G401 (cell line): ENCODE results near the gene MTMR4. TPM values are rescaled to one million over a fixed set of nuclear protein-coding genes. Genes with fewer than 3 reads are reported as not detected.
"Not testable (repeated sequence)": the region's sequence is repeated elsewhere in the genome, so short reads cannot be mapped to it uniquely, and the experiment has no call there.

ENCODE experiments used
- DNase-seq: peaks from one replicate; pipeline ENCODE4 v3.0.0-alpha.2; 2015; ENCODE audit warnings: low spot score
- in situ Hi-C: cut with HindIII; loops from 2 replicates; pipeline ENCODE4 v1.10.0; 2016; ENCODE audit warnings: low sequenced_read_pairs, mixed read lengths
- total RNA-seq: library from RNA; depleted of rRNA; stranded (reverse); fragments of >200 nt; shearing (Covaris generic); gene quantifications from 2 replicates; pipeline ENCODE4 v1.2.3, GENCODE V29; 2014; rRNA removed

The MTMR4 gene
- 35.9 and 36.3 TPM in 2 replicates for total RNA-seq

DNA sequence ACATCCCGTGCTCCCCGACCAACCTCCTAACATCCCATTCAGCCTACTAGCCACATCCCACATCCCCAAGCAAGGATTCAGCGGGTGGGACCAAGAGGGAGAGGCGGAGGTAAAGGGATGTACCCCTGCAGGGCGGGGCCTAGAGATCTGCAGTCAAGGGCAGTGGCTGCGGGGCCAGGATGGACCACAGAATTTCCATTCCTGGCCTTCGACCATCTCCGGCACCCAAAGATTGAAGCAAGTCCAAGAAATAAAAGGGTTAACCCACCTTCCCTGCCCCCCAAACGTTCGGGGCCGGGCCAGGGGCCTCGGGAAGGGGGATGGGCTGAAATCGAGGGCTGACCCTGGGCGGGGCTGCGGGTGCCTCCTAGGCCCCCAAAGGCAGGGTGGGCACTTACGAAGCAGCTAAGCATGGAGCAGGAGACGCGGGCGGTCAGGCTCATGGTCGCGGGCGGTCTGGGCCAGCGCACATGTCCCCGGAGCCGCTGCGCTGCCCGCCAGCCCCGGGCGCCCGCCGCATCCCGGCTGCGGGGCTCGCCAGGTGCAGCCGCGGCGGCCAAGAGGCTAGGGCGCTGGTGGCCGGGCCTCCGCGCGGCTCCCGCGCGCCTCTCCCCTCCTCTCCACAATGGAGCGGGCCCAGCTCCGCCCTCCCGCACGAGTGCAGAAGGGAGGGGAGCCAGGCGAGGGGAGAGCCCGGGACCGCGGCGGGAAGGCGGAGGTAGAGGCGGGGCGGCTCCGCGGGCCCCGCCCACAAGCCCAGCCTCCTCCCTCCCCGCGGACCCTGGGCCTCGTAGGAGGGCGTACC is at the start of gene MTMR4:
Gene MTMR4, minus strand, starts transcription at position 674 of the 805 bp plus-strand sequence. Its CDS starts 231 bp downstream, at position 443.
- in situ Hi-C loops, result no loop called here

DNA sequence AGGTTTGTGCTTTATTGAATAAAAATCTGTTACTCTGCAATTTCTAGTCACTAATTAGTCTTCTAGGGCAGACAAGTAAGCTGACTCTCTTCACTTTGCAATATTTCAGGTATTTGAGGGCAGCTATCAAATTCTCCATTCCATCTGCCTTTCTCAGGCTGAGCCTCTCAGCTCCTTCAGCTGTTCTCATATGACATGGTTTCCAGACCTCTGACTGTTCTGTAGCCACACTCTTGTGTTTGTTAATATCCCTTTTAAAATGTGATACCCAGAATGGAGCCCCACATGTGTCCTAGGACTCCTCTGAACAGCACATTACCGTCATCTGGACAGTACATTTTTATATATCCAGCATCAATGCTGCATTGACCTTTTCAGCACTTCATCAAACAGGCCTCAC is 46.1 kb upstream of the MTMR4 start:
- DNase-seq, result no peak

More for the DNA sequence above, at the start of gene MTMR4:
- DNase-seq, result peak; percentile 89

DNA sequence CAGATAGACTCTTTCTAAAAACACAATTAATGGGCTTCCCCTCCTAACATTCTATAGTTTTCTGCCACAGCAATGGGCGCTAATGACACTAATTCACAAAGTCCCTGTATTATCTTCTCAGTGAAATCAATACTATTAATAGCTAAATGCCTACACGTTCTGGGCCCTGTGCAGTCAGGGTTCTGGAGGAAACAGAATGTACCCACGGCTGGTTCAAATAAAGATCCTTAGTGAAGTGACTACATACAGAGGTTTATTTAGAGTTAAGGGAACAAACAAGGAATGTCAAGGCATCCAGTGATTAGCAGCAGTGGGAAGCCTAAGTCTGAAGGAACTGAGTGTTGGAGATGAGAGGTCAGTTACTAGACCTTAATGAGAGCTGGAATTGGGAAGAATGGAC is 43.5 kb upstream of the MTMR4 start:
- in situ Hi-C loops, result no loop called here
- no peak for DNase-seq

More for the DNA sequence above, 46.1 kb upstream of the MTMR4 start:
- in situ Hi-C loops, result no loop called here

DNA sequence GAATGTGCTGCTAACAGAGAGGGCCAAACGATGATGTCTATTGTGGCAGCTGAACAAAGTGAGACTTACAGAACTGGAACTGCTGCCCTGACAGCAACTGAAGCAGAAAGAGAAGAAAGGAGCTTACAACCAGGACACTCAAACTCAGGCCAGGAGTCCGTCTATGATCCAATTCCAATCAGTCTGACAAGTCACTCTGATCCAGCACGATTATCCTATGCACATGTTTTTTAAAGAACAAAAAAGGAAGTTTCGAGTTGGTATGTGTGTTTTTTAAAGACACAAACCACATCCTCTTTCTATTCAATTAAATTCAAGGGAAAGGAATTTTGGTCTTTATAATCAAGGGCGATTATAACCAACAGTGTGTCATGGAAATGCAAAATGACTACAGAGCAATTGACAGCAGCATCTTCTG is 42.4 kb upstream of the MTMR4 start:
- no peak for DNase-seq
- in situ Hi-C loops, result no loop called here

DNA sequence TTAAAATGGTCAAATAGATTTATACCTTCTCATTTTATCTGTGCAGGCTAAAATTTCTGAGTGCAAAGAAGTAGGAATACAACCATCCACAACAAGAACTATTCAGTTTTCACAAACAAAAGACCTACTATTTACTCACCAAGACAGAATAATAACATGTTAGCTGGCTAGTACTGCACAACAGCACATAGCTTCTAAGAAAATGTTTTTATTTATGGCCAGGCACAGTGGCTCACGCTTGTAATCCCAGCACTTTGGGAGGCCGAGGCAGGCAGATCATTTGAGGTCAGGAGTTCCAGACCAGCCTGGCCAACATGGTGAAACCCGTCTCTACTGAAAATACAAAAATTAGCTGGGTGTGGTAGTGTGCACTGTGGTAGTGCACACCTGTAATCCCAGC is 40.7 kb upstream of the MTMR4 start:
- DNase-seq, in situ Hi-C loops: not testable (repeated sequence)

DNA sequence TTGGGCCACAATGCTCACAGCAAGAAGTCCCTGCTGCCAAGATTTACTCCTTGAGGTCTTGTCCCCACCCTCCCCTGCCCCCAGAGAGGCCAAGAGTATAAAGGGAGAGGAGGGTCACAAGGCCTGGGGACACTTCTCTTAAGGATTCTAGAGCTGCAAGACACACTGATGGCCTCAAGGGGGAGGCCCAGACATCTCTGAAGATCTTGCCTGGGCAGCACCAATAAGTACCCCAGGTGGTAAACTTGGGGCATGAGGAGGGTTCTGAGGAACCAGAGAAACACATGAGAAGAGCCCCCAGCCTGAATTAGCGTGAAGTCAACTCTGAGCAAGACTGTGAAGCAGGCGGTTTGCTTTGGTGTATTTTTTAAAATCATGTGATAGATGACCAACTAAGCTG is 26.8 kb upstream of the MTMR4 start:
- no peak for DNase-seq
- in situ Hi-C loops, result no loop called here

DNA sequence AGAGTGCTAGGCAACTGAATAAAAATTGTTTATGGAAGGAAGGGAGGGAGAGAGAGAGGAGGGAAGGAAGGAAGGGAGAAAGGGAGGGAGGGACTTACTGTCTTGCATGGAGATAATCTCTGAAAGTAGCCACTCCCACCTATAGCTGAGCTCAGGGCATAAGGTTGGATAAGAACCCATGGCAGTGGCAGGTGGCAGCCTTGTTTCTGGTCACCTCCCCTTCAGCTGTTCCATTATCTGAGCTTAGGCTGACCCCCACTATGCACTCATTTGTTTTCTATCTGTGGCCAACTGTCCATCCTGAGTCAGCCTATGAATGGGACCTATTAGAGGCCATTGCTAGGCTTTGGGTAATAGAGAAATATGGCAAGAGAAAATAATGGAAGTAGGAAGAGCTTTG is 25.3 kb upstream of the MTMR4 start:
- in situ Hi-C loops, result no loop called here
- peak; percentile 26 for DNase-seq

DNA sequence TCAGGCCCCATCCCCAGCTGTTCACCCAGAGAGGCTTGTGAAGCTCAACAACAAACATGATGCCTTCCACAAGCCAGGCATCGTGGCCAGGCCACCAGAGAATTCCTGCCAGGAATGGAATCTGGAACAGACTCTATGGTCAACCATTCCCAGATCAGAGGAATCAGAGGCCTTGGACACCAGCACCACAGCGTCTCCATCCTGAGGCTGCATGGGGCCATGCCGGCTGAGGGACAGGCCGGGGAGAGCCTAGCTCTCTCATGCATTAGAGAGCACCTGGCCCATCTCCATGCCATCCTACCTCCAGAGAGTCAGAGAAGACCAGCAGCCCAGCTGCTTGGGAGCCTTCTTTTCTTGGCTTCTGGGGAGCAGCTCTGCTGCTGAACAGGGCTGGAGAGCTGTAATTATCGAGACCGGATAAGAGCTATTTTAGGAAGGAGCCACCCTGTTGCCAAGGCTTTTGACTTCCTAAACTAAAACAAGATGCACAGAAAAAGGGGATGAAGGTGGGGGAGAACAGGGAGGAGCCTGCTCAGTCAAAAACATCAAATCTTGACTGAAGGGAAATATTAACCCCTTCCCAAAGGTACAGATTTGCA is 24.5 kb upstream of the MTMR4 start:
- peak; percentile 55 for DNase-seq
- in situ Hi-C loops, result no loop called here

DNA sequence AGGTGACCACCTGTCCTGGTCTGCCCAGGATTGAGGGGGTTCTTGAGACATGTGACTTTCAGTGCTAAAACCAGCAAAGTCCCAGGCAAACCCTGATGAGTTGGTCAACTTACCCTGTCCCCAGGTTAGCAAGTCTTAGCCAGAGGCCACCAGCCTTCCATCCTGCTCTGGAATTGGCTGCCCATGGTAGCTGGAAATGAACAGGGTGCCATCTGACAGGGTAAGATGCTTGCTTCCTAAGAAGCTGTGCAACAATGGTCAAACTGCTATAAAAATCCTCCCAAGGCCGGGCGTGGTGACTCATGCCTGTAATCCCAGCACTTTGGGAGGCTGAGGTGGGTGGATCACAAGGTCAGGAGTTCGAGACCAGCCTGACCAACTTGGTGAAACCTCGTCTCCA is 22.8 kb upstream of the MTMR4 start:
- in situ Hi-C loops, result no loop called here
- no peak for DNase-seq

DNA sequence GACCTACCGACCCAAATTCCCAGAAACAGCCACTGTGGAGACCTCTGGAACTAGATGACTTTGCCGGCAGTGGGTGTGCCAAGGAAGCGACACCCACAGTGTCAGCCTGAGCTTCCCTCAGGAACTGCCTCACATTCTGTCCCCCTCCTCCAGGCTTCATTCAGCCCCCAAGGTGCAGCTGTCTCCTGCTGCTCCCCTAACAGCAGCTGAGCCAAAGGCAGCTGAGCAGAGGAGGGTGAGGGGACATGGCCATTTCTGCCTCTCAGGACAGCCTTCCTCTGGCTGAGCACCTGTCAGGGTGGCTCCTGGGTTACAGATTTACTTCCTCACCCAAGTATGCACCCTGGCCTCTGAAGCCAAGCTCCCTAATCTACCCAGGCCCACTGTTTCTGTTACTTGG is 22.1 kb upstream of the MTMR4 start:
- DNase-seq, result no peak
- in situ Hi-C loops, result no loop called here

DNA sequence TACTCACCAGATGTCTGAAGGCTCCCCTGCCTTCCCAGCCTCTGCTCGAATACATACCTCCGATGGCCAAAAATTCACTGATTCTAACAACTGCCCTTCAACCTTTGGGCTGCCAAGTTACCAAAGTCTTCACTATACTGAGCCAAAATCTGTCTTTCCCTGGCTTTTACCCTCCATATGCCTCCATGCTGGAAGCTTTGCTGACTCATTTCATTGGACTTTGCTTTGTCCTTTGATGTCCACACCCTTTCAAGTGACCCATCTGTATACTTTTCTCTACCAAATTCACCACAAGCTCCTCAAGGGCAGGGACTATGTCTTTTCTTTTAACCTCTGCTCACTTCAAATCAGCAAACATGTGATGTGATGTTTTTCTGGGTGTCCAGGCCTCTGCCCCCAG is 21.0 kb upstream of the MTMR4 start:
- in situ Hi-C loops, result no loop called here
- no peak for DNase-seq

DNA sequence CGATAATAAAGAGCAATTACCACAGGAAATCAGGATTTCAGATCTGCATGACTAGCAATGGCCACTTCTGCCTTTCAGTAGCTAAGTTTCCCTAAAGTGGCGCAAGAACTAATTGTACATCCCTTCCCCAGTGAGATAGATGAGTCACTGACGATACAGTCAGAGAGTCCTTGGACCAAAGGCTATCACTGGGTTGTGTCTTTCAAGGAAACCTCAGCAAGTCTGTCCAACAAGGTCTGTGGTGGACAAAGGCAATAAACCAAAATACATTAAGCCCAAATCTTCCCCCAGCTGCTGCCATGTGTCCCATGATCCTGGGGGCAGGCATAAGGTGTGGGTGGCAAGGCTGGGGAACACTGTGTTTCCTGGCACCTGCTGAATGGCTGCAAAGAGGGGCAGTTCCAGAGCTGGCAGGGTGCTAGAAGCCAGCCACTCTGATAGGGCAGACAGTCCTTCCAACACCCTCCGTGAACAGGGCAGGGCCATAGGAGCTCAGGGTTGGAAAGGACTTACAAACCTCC is 20.5 kb upstream of the MTMR4 start:
- in situ Hi-C loops, result no loop called here
- peak; percentile 30 for DNase-seq

DNA sequence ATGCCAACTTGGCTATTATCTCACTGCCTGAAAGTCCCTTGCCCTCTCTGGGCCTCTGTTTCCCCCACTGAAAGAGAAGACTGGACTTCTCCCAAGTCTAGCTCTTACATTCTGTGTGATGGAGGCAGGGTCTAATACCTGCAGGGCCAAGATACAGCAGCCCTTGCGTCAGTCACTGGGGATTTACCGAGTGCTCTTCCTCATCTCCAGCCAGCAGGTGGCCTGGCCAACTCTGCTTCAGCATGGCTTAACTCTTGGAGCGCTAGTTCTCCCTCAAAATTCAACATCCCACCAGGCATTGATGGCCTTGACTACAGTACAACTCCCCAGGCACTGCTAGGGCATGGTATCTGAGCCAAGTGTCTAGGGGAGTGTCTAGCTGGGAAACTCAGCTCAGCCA is 19.9 kb upstream of the MTMR4 start:
- in situ Hi-C loops, result no loop called here
- no peak for DNase-seq

DNA sequence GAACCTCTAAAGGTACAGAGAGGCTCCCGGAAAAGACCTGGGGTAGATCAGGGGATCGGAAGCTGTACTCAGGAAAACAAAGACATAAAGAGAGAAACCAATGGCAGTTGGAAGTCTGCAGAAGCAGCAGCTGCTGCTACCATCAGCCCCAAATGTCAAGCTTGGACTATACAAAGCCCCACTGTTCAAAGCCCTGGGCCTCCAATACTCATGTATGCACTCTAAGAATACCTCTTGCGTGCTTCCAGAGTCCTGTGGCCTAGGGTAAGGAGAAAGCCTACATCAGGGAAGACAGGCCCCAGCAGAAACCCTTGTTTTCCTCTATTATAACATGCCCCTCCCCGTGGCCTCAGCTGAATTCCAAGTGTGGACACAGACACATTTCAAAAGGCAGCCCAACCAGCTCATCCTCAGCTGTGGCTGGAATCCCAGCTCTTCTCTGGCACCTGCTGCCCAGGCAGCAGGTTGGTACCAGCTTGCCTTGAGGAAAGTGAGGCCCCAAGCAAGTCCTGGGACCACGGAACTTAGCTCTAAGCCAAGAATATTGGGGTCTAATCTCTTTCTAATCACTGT is 19.3 kb upstream of the MTMR4 start:
- DNase-seq, result peak; percentile 61
- in situ Hi-C loops, result no loop called here

DNA sequence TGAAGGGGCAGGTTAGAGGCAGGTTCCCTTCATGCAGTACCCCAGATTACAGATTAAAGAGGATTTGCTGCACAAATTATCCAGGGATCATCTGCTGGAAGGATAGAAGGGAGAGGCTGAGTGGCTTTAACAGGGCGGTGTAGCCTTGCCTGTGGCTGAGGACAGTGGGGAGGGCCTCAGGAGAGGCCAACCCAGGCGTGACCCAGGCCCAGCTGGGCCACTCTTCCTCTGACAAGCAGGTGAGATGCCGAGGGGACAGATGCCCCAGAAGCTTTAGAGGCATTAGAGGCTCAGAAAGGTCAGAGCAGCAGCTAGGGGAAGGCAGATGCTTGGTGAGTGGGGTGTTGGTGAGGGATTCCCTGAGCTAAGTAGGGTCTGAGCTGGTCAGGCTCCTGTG is 18.1 kb upstream of the MTMR4 start:
- in situ Hi-C loops, result no loop called here

DNA sequence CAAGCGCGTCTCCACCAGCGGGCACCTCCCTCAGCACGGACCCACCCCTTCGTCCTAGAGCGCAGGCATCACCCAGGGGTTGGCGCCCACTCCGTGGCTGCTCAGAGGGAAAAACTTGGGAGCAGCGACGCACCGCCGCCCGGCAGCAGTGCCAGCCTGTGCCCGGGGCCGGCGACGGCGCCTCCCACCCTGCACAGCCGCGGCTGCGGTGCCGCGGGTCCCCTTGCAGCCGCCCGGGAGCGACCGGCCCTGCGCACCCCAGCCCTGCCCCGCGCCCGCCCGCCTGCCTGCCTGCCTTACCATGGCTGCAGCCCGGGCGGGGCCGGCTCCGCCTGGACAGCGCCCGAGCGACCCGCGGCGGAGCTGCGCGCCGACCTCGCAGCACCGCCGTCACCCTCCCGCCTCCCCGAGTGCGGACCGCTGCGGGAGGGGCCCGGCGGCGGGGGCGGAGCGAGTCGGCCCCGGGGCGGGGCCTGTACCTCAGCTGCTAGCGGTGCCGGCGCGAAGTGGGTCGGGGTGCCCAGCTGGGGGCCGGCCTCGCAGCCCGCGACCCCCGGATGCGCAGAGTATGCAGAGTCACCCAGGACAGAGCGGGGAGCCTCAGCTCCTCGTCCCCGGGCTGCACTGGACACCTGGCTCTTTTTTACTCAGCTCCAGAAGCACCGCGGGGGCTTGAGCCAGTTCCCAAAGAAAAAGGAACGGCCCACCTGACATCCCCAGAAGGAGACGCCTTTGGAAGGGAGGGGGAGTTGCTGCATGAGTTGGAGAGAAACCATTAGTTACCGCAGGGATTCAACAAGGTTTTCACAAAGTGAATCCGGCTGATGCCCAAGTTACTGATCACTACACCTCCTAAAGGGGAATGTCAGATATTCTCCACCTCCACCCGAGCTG is 17.5 kb upstream of the MTMR4 start:
- DNase-seq, result peak; percentile 84
- in situ Hi-C loops, result no loop called here

More for the DNA sequence above, 18.1 kb upstream of the MTMR4 start:
- no peak for DNase-seq

DNA sequence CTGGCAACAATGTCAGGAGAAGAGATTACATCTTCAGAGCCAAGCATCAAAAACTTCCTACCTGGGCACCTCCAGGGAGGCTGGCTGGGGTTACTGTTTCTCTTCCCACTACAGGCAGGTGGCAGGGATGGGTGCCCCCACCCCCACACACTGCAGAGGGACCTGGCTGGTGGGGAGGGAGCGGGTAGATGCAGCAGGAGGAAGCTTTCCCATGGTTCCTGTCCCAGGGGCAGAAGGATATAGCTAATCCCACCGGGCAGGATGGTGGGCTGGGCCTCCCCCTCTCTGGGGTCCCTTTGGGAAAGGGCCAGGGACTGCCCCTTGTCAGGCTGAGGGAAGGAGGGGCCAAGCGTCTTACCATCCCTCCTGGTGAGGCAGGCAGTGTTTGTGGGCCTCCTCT is 16.7 kb upstream of the MTMR4 start:
- peak; percentile 63 for DNase-seq

DNA sequence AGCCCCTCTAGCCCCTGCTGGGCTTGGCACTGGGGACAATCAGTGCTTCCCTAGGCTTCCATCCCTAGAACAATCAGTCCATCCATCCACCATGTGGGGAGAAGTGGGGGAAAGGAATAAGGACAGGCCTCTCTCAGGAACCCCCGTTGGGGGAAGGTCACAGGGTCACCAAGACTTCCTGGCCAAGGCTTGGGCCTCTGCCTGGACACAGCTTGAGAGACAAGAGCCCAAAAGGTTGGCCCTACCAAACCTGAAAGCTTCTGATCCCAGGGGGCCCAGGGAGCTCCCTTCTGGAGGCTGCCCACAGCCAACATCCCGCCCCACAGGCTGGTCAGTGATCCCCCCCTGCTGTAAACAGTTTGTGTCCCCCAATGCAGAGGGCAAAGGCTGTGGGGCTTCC is 16.2 kb upstream of the MTMR4 start:
- in situ Hi-C loops, result no loop called here
- DNase-seq, result peak; percentile 68

More for the DNA sequence above, 16.7 kb upstream of the MTMR4 start:
- in situ Hi-C loops, result no loop called here

DNA sequence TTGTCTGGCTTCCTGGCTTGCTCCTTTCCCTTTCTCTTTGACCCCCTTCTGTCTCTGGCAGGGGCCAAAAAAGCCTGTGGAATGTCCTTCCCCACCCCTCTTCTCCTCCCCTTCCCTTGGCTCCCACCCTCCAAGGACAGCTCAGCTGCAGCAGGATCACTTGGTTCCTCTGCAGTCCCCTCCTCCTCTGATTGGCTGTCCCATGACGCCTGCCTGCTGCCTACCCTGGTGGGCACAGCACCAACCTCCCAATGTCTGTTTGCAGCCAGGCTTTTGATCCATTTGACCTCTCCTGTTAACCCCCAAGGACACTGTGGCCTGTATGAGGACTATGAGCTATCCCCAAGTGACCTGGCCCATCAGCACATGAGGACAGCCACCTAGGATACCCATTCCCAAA is 14.8 kb upstream of the MTMR4 start:
- peak; percentile 55 for DNase-seq
- in situ Hi-C loops, result no loop called here
